HPDE6-E6E7 (cell line): Measurements from ENCODE around the gene RPS6KA6.
A peak's percentile ranks its signal among the peaks of the same experiment; 100 is the strongest.
"Not testable (repeated sequence)": the region's sequence is repeated elsewhere in the genome, so short reads cannot be mapped to it uniquely, and the experiment has no call there.

Experiments used
- DNase-seq: peaks from one replicate; pipeline ENCODE4 v3.0.0; 2011; ENCODE audit warnings: missing footprints; ENCODE audit errors: extremely low spot score

RPS6KA6 gene

DNA sequence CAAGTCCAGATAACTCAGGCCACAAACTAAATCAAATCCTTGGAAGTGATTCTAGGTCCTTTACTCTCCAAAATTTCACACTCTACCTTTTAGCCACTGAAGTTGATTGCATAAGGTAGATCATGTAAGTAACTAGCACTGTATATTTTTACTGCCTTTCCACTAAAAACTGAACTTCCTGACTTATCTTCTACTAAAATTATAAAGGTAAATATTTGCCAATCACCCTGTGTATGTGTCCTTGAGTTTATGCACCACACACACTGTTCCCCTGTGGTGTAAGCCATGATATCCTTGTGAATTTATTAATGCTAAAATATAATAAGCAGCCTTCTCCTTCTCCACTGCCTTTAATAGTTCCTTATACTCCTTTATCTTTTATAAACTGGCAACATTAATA, 25.6 kb downstream of the RPS6KA6 start:
- no peak for DNase-seq

DNA sequence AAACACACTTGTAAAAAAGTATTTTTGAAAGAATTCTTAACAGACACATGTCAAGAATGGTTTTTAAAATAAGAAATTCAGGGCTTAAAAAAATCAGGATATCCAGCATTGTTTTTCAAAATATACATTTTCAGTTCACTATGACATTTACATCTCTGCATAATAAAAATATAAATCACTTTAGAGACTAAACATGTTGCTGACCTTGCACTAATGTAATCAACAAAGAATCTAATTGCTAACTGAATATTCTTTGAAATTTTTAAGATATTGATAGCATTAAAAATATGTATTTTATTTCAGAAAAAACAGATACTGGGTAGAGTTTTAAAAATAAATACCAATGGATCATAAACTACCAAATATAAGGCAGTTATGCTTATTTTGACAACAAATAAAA, 26.4 kb downstream of the RPS6KA6 start:
- DNase-seq = no peak

DNA sequence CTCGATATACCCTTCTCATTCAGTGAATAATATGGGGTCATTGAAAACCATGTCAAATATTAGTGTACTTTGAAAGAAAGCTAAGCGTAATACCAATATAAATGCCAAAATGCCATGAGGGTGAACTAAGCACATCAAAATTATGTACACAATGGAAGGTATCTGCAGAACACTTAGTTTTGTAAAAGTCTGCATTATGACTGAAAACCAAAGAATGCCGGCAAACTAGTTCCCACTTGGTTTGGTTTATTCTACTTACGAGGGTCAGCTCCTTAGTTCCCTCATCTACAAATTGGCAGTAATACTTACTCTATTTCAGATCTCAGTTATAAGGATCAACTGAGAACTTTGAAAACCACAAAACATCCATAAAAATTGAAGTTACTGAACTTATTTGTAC, 27.3 kb downstream of the RPS6KA6 start:
- DNase-seq = no peak

DNA sequence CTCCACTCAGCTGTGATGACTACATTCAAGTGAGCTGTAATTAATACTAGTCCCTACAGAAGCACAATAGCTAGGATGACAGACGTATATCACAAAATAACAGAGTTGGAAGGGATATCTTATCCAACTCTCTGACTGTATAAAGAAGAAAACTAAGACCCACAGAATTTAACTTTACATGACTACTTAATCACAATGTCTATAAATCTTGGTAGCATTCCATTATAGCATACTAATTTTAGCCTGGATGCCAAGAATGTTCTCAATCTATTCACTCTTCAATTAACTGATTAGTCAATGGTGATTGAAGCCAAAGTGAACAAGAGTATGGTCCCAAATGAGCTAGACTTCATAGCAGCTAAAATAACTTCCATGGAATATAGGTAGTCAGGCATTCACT, 31.2 kb downstream of the RPS6KA6 start:
- DNase-seq = no peak

DNA sequence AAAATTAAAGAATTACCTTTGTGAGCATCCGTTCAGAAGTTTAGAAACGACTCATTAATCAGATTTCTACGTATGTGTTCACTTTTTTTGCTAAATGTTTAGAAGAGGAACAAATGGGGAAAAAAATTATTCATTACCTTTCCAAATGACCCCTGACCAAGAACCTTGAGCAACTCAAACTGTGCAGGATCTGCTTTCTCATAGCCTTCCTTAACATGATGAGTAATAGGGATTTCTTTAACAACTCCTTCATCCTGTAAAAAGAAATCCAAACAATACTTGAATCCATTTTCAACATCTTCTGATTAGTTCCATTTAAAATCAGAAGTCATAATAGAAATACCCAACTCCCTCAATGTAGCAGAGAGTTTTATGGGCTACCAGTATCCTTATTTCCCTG, 32.1 kb downstream of the RPS6KA6 start:
- DNase-seq = no peak

DNA sequence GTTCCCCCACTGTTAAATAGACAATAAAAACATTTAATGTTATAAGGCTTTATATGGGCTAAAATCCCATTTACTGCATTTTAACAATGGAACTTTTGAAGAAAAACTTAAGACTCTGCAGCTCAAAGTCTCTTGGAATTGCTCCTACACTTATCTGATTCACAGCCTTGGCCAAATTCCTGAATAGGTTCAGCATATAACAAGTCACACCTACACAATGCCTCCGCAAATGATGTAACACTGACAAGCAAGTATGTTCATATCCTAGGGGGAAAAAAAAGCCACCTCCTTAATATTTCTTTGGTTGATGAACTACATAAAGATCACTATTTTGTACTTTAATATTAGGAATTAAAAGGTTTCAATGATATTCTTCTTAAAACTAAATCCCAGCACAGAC, 34.5 kb downstream of the RPS6KA6 start:
- no peak for DNase-seq

DNA sequence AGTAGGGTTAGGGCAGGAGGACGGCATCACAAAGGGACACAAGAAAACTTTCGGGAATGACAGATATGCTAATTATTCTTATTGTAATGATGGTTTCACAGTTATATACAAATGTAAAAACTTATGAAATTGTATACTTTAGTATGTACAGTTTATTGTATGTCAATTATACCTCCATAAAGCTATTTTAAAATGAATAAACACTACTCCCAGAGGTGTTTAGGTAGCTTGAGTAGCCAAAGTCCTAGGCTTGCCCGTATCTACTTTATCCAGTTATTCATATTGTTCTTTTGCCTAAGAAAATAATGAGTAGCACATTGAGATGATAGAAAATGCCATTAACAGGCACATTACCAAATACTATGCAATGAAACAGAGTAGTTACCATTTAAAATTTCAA, 43.0 kb downstream of the RPS6KA6 start:
- no peak for DNase-seq

DNA sequence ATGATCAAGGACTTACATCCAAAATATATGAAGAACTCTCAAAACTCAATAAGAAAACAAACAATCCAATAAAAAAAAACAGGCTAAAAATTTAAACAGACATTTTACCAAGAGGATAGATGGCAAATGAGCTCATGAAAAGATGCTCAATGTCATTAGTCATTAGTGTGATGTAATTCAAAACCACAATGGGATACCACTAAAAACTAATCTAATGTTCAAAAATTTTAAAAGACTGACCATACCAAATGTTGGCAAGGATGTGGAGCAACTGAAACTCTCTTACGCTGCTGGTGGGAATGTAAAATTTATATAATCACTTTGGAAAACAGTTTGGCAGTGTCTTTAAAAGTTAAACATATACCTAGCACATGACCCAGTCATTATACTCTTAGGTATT, 43.7 kb downstream of the RPS6KA6 start:
- no peak for DNase-seq

DNA sequence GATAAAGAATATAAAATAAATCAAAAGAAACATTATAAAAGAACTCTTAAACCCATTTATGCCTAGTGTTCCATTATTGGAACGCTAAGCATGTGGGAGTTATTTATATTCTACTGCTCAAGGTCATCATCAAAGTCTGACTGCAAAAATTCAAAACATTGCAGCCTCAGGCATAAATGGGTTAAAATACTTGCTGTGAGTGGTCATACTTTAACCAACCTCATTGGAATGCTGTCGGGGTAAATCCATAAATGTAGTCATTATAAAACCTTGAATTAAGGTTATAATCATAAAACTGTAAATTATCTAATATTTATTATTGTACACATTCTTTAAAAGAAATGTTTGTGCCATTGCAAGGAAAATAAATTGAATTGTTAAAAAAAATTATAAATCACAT, 55.0 kb downstream of the RPS6KA6 start:
- no peak for DNase-seq

DNA sequence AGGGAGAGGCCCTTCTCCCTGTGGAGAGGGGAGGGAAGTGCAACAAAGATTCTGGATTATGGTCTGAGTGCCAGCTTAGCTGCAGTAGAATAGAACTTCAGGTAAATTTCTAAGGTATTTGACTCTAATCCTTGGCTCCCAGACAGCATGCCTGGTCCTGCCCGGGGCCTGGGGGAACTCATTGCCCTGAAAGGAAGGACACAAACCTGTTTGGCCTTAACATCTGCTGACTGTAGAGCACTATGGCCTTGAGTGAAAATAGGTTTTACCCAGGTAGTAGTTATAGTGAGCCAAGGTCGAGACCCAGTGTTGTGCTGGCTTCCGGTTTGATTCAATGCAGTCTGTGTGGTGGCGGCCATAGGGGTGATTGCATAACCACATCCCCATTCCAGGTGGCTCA, 64.4 kb downstream of the RPS6KA6 start:
- DNase-seq = no peak

DNA sequence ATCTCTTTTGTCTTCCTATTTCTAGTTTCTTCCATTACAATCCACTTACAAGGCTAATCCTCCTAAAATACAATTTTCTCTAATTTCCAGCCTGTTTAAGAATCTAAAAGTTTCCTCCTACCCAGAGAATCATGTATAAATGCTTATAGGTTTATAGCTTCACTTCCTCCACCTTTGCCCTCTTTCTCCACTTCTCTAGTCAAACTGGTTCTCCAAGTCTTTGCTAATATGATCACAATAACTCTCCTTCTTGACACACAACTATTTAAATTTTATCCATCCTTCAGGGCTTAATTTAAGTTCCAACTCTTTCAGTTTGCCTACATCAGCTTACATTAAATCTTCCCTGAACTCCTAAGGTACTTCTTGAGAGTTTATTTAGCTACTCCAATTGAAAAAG, 69.2 kb downstream of the RPS6KA6 start:
- no peak for DNase-seq

DNA sequence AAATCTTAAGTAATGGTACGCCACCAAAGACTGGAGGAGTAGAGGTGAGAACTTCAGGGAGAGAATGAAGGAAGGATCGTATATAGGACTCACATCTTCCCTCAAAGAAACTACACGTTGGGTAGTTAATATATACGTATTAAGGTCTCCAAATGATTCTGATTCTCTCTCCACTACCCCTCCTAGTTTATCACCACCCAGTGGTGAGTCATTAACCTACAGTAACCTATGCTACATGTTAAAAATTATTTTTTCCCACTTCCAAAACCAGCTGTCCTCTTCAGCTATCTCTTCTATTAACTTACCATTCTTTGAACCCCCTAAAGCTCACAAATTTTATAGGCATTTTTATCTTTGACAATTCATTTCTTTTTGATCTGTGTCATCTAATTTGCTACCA, 69.7 kb downstream of the RPS6KA6 start:
- no peak for DNase-seq

DNA sequence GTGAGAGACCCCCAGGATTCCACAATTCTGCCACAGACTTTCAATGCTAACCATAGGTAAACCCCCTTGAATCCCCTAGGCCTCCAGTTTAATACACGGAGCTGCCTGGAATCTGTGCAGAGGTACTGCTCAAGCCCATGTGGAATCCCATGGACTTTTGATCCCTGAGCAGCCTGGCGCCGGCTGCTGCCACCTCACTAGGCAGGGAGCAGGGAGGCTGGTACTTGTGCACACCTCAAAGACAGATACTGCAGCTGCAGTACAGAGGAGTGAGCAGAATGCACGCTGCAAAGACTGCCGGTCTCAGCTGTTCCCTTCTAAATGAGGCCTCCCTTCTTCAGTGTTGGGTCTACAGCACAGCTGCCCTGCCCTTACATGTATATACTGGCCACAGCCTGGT, 79.4 kb downstream of the RPS6KA6 start:
- no peak for DNase-seq

DNA sequence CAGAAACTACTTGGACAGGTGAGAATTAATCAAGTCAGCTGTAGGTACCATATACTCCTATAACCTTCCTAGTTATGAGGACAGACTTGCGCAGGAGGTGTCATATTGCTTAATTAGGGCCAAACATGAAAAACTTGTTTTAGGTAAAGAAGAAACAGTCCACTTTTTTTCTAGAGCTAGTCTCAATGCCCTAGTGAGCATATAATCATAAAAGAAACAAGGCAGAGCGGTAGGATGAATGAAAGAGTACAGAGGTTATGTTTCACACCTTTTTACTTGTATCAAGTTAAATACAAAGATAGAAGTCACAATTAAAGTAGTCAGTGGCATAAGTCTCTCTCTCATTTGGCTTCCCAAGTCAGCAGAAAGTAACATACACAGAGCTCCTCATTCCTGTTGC, 88.9 kb downstream of the RPS6KA6 start:
- no peak for DNase-seq

DNA sequence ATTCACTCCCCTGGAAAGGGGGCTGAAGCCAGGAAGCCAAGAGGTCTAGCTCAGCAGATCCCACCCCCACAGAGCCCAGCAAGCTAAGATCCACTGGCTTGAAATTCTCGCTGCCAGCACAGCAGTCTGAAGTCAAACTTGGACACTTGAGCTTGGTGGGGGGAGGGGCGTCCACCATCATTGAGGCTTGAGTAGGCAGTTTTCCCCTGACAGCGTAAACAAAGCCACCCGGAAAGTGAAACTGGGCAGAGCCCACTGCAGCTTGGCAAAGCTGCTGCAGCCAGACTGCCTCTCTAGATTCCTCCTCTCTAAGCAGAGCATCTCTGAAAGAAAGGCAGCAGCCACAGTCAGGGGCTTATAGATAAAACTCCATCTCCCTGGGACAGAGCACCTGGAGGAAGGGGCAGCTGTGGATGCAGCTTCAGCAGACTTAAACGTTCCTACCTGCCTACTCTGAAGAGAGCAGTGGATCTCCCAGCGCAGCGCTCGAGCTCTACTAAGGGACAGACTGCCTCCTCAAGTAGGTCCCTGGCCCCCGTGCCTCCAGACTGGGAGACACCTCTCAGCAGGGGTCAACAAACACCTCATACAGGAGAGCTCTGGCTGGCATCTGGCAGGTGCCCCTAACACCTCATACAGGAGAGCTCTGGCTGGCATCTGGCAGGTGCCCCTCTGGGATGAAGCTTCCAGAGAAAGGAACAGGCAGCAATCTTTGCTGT, 108.4 kb downstream of the RPS6KA6 start:
- DNase-seq = not testable (repeated sequence)

DNA sequence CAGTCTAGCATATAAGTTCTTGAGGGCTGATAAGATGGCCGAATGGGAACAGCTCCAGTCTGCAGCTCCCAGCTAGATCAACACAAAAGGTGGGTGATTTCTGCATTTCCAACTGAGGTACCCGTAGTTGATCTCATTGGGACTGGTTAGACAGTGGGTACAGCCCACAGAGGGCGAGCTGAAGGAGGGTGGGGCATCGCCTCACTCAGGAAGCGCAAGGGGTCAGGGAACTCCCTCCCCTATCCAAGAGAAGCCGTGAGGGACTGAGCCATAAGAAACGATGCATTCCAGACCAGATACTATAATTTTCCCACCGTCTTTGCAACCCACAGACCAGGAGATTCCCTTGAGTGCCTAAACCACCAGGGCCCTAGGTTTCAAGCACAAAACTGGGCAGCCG, 109.0 kb downstream of the RPS6KA6 start:
- no peak for DNase-seq

DNA sequence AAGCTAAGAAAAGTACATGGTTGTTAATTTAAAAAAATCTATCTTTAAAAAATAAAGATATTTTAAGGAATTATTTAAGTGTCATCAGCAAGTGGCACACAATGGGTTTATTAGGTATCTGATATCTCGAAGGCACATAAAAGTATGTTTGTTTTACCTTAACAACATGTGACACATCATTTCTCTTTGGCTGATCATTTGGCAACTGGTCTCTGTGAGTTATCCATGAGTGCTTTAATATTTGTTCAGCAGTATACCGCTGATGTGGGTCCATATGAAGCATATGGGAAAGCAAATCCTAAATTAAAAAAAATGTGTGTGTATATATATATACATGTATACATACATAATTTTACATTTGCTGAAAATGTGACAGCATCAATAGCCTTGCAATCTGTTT, 123.2 kb downstream of the RPS6KA6 start:
- no peak for DNase-seq

DNA sequence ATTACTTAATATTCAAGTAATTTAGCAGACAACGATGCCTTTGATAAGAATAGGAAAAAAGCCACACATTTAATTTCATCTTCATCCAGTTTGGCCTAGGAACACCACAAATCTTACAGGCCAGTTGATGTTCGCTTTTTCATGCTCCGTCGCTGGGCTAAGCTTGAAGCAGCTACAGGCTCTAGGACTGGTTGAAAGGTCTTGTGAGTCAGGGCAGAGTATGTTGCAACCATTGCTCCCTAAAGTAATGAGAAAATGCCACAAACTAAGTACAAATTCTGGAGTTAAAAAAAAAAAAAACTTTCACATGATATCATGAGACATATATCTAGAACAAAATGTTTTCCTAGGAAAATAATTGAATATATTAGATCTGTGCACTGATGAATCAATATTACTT, 123.8 kb downstream of the RPS6KA6 start:
- no peak for DNase-seq

DNA sequence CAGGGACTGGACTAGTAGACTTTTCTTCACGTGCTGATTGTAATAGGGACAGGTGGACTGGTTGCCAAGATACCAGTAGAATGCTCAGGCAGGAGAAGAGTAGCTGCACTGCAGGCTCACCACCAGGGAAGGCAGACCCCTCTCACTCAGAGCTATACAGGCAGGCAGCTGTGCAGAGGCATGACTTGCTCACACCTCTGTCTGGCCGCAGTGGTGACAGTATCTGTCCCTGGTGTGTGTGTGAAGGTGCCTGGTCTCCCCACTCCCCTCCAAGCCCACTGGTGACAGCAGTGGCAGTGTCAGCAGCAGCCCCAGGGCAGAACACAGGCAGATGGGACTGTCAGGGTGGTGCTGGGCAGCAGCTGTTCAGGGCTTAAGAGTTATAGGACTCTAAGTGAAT, 140.7 kb downstream of the RPS6KA6 start:
- DNase-seq = no peak

DNA sequence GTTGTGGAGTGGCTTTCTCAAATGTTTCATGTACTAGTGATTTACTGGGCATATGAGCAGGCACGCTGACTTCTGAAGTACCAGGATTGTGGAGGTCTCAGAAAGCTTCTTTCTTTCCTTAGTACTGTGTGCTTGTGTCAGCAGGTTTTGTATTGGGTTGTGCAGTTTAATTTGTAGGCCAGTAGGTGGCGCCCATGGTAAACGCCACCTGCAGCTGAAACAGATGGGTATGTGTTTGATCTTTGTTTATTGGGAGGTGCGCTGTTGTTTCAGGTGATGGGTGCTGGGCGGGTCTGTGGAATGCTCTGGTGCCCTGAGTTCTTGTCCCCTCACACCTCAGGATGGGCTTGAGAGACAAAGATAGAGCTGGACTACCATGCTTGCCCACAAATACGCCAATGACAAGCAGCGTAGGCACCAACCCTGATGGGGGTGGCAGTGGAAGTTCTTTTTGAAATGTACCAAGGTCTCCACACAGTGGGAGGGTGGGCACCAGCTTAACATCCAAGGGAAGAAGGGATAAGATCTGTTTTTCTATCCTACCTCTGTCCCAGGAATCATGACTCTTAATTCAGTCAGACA, 141.5 kb downstream of the RPS6KA6 start:
- DNase-seq = peak; percentile 25

DNA sequence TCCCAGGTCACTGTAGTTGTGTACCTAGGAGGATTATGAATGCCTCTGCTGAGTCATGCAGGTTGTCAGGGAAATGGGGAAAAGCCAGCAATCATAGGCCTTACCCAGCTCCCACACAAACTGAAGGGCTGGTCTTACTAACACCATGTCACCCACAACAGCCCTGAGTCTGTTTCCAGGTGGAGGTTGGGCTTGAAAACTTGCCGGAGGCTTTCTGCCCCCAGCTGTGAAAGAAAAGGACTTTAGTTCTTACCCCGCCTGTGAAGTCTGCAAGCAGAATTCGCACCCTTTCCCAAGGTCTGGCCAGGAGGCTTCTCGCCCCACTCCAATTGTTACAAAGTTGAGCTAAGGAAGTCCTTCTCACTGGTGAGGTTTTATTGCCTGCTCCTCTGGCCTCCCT, 143.9 kb downstream of the RPS6KA6 start:
- DNase-seq = no peak
